ENCODE results near the gene TSPAN17.

The TSPAN17 gene

DNA sequence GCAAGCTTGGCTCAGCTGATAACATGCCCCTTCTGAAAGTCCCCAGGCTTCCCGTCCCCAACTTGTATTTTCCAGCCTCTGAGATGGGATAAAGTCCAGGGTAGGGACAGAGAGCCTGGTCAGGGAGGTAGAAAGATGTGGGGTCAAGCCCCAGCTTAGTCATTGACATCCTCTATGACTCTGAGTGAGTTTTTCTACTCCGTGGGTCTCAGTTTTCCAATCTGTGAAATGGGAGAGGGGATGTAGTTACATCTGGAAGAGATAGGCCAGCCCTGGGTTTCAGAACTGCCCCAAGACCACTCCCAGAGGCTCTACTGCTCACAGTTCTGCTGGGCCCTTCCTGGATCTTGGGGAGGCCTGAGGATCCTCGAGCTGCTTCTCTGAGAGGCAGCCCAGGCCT, 40.4 kb upstream of the TSPAN17 start:
- H3K4me1 ChIP-seq (ENCODE audit: control insufficient read depth, low read depth, low read length), result no peaks in the 10 kb centered on the region
- WGBS (ENCODE audit: extremely low coverage, insufficient coverage, low lambda C conversion rate), result no CpG with 5 or more reads among the region's 3 CpGs
- H4K8ac ChIP-seq (ENCODE audit: low read depth, low read length), result no peak overlapping the region
- no peak overlapping the region for H3K23ac ChIP-seq (ENCODE audit: low read length)
- no peaks in the 10 kb centered on the region for H3K27me3 ChIP-seq (ENCODE audit: insufficient read depth, low read length, poor library complexity)
- no peak overlapping the region for H3K4me2 ChIP-seq (ENCODE audit: low read length)
- H3K36me3 ChIP-seq (ENCODE audit: control insufficient read depth, insufficient read depth, low read length), result no peaks in the 10 kb centered on the region
- H3K27ac ChIP-seq (ENCODE audit: low read depth, low read length), result no peak overlapping the region
- H4K5ac ChIP-seq (ENCODE audit: low read length), result no peak overlapping the region
- no peak for DNase-seq
- H3K9ac ChIP-seq (ENCODE audit: low read length), result no peak overlapping the region
- no peak overlapping the region for H3K56ac ChIP-seq (ENCODE audit: low read length)
- H2BK120ac ChIP-seq (ENCODE audit: low read depth, low read length), result no peak overlapping the region
- H3K79me1 ChIP-seq (ENCODE audit: low read length), result no peaks in the 10 kb centered on the region
- no peak overlapping the region for H2AK5ac ChIP-seq (ENCODE audit: low read length)
- no peak overlapping the region for H3K4me3 ChIP-seq (ENCODE audit: low read length)
- no peak overlapping the region for H2BK5ac ChIP-seq (ENCODE audit: low read length)
- H3K79me2 ChIP-seq (ENCODE audit: control insufficient read depth, insufficient read depth, low read length), result no peaks in the 10 kb centered on the region
- H3K4ac ChIP-seq (ENCODE audit: low read depth, low read length), result no peak overlapping the region
- no peak overlapping the region for H2BK15ac ChIP-seq (replicated peaks; ENCODE audit: low read depth)
- H3K18ac ChIP-seq (ENCODE audit: low read length), result no peak overlapping the region

DNA sequence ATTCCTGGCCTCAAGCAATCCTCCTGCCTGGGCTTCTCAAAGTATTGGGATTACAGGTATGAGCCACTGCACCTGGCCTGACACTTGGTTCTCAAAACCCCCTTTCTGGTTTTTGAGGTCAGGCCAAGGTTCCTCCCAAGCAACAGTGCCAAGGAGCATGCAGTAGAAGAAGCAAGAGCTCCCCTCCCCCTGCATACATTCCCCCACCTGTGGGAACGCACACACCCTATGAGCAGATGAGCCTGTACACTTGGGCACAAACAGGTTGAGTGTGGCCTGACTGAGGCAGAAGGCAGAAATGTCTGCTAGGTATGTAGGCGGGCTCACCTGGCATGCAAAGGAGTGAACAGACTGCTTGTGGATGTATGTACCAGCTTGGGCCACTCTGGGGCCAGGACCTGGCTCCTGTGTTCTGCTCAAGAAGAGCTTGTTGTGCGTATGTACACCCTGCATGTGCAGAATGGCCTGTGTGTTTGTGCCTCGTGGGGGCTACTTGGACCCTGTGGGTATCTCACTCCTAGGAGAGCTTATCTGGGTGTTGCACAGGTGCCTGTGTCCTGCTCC, 39.1 kb upstream of the TSPAN17 start:
- no peak for DNase-seq
- Histone ChIP-seq H3K79me2 (ENCODE audit: control insufficient read depth, insufficient read depth, low read length) (no peaks in the 10 kb centered on the region), H3K56ac (ENCODE audit: low read length) (no peak overlapping the region), H3K23ac (ENCODE audit: low read length) (no peak overlapping the region), H3K9ac (ENCODE audit: low read length) (no peak overlapping the region), H3K27me3 (ENCODE audit: insufficient read depth, low read length, poor library complexity) (no peaks in the 10 kb centered on the region), H4K8ac (ENCODE audit: low read depth, low read length) (no peak overlapping the region), H2BK15ac (replicated peaks; ENCODE audit: low read depth) (no peak overlapping the region), H3K4ac (ENCODE audit: low read depth, low read length) (no peak overlapping the region), H3K36me3 (ENCODE audit: control insufficient read depth, insufficient read depth, low read length) (no peaks in the 10 kb centered on the region), H4K5ac (ENCODE audit: low read length) (no peak overlapping the region), H3K18ac (ENCODE audit: low read length) (no peak overlapping the region), H2AK5ac (ENCODE audit: low read length) (no peak overlapping the region), H2BK120ac (ENCODE audit: low read depth, low read length) (no peak overlapping the region), H3K79me1 (ENCODE audit: low read length) (no peaks in the 10 kb centered on the region), H3K27ac (ENCODE audit: low read depth, low read length) (no peak overlapping the region), H3K4me1 (ENCODE audit: control insufficient read depth, low read depth, low read length) (no peaks in the 10 kb centered on the region), H3K4me2 (ENCODE audit: low read length) (no peak overlapping the region), H3K4me3 (ENCODE audit: low read length) (no peak overlapping the region), H2BK5ac (ENCODE audit: low read length) (no peak overlapping the region)
- no CpG with 5 or more reads among the region's 4 CpGs for WGBS (ENCODE audit: extremely low coverage, insufficient coverage, low lambda C conversion rate)

- DNase-seq, result no peak
- Histone ChIP-seq H3K27ac (ENCODE audit: low read depth, low read length) (no peak overlapping the region), H3K79me2 (ENCODE audit: control insufficient read depth, insufficient read depth, low read length) (no peaks in the 10 kb centered on the region), H4K5ac (ENCODE audit: low read length) (no peak overlapping the region), H3K79me1 (ENCODE audit: low read length) (no peaks in the 10 kb centered on the region), H3K4ac (ENCODE audit: low read depth, low read length) (no peak overlapping the region), H2BK5ac (ENCODE audit: low read length) (no peak overlapping the region), H3K27me3 (ENCODE audit: insufficient read depth, low read length, poor library complexity) (no peaks in the 10 kb centered on the region), H4K8ac (ENCODE audit: low read depth, low read length) (no peak overlapping the region), H2BK15ac (replicated peaks; ENCODE audit: low read depth) (no peak overlapping the region), H3K4me1 (ENCODE audit: control insufficient read depth, low read depth, low read length) (no peaks in the 10 kb centered on the region), H3K4me3 (ENCODE audit: low read length) (no peak overlapping the region), H3K4me2 (ENCODE audit: low read length) (peak overlapping the region; percentile 46), H2AK5ac (ENCODE audit: low read length) (no peak overlapping the region), H3K56ac (ENCODE audit: low read length) (peak overlapping the region; percentile 49), H2BK120ac (ENCODE audit: low read depth, low read length) (no peak overlapping the region), H3K18ac (ENCODE audit: low read length) (no peak overlapping the region), H3K36me3 (ENCODE audit: control insufficient read depth, insufficient read depth, low read length) (no peaks in the 10 kb centered on the region), H3K9ac (ENCODE audit: low read length) (peak overlapping the region; percentile 41), H3K23ac (ENCODE audit: low read length) (peak overlapping the region; percentile 48)
- no CpG with 5 or more reads among the region's 46 CpGs for WGBS (ENCODE audit: extremely low coverage, insufficient coverage, low lambda C conversion rate)
Observed at GRCh38 chr5:176608937-176609723, 38.2 kb upstream of the TSPAN17 start.

DNA sequence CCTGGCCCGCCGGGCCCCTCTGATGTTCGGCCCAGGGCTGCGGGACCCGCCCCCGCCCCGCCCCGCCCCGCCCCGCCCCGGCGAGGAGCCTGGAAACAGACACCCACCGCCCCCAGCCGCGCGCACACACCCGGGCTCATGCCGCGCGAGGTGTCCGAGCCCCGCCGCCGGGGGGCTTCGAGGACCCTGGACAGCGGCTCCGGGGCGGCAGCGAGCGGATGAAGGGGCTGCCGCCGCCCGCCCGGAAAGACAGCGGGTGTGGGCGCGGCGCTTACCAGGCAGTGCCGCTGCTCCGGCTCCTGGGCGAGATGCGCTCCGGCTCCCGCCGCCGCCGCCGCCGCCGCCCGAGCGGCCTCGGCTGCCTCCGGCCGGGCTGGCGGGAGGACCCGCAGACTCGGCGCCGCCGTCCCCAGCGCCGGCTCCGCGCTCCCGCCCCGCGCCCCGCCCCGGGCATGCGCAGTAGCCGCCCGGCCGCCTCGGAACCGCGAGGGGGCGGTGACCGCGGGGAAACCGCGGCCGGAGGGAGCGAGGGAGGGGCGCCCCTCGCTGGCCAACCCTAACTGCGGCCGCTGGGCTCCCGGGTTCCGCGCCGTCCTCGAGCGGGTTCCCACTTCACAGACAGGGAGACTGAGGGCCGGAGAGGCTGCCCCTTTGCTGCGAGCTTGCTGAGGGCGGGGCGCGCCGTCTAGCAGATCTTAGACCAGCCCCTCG, 37.4 kb upstream of the TSPAN17 start, which contains the start of gene GPRIN1:
GPRIN1 (minus strand) TSS at position 433 of the 711 bp plus-strand sequence. CDS start 10,322 bp downstream, outside the sequence.
- H3K4me1 ChIP-seq (ENCODE audit: control insufficient read depth, low read depth, low read length), result no peaks in the 10 kb centered on the region
- no peaks in the 10 kb centered on the region for H3K27me3 ChIP-seq (ENCODE audit: insufficient read depth, low read length, poor library complexity)
- H3K79me1 ChIP-seq (ENCODE audit: low read length), result no peaks in the 10 kb centered on the region
- peak within 1 kb of the TSS; percentile 48 for H3K23ac ChIP-seq (ENCODE audit: low read length)
- no peak within 1 kb of the TSS for H4K5ac ChIP-seq (ENCODE audit: low read length)
- peak within 1 kb of the TSS; percentile 64 for H3K4me2 ChIP-seq (ENCODE audit: low read length)
- H3K9ac ChIP-seq (ENCODE audit: low read length), result peak within 1 kb of the TSS; percentile 72
- WGBS (ENCODE audit: extremely low coverage, insufficient coverage, low lambda C conversion rate), result no CpG with 5 or more reads among the region's 101 CpGs
- no peak within 1 kb of the TSS for H3K27ac ChIP-seq (ENCODE audit: low read depth, low read length)
- H3K56ac ChIP-seq (ENCODE audit: low read length), result peak within 1 kb of the TSS; percentile 80
- H2BK15ac ChIP-seq (replicated peaks; ENCODE audit: low read depth), result no peak within 1 kb of the TSS
- H3K36me3 ChIP-seq (ENCODE audit: control insufficient read depth, insufficient read depth, low read length), result no peaks in the 10 kb centered on the region
- H3K79me2 ChIP-seq (ENCODE audit: control insufficient read depth, insufficient read depth, low read length), result no peaks in the 10 kb centered on the region
- no peak within 1 kb of the TSS for H2AK5ac ChIP-seq (ENCODE audit: low read length)
- H2BK120ac ChIP-seq (ENCODE audit: low read depth, low read length), result no peak within 1 kb of the TSS
- peak within 1 kb of the TSS; percentile 26 for H3K4me3 ChIP-seq (ENCODE audit: low read length)
- peak; percentile 77 for DNase-seq
- H4K8ac ChIP-seq (ENCODE audit: low read depth, low read length), result no peak within 1 kb of the TSS
- no peak within 1 kb of the TSS for H2BK5ac ChIP-seq (ENCODE audit: low read length)
- no peak within 1 kb of the TSS for H3K4ac ChIP-seq (ENCODE audit: low read depth, low read length)
- H3K18ac ChIP-seq (ENCODE audit: low read length), result peak within 1 kb of the TSS; percentile 46

DNA sequence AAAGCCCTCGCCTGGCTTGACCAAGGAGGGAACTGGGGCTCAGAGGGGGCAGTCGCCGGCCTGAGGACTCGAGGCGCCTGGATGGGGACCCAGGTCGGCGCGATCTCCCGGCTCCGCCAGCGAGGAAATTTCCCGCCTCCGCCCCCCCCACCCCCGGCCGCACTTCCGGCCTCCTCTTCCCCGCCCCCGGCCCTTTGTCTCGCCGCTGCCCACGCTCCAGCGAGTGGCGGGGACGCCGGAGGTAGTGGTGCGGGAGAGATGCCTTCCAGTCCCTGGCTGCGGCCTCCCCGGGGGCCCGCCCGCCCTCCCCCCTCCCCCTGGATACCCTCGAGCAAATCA, 36.9 kb upstream of the TSPAN17 start:
- Histone ChIP-seq H3K4me2 (ENCODE audit: low read length) (peak overlapping the region; percentile 64), H4K5ac (ENCODE audit: low read length) (no peak overlapping the region), H3K23ac (ENCODE audit: low read length) (no peak overlapping the region), H3K4ac (ENCODE audit: low read depth, low read length) (no peak overlapping the region), H3K27ac (ENCODE audit: low read depth, low read length) (no peak overlapping the region), H2BK5ac (ENCODE audit: low read length) (no peak overlapping the region), H2AK5ac (ENCODE audit: low read length) (no peak overlapping the region), H2BK15ac (replicated peaks; ENCODE audit: low read depth) (no peak overlapping the region), H3K56ac (ENCODE audit: low read length) (peak overlapping the region; percentile 80), H3K79me1 (ENCODE audit: low read length) (no peaks in the 10 kb centered on the region), H2BK120ac (ENCODE audit: low read depth, low read length) (no peak overlapping the region), H3K18ac (ENCODE audit: low read length) (no peak overlapping the region), H3K36me3 (ENCODE audit: control insufficient read depth, insufficient read depth, low read length) (no peaks in the 10 kb centered on the region), H3K4me3 (ENCODE audit: low read length) (peak overlapping the region; percentile 26), H3K9ac (ENCODE audit: low read length) (peak overlapping the region; percentile 72), H4K8ac (ENCODE audit: low read depth, low read length) (no peak overlapping the region), H3K27me3 (ENCODE audit: insufficient read depth, low read length, poor library complexity) (no peaks in the 10 kb centered on the region), H3K4me1 (ENCODE audit: control insufficient read depth, low read depth, low read length) (no peaks in the 10 kb centered on the region), H3K79me2 (ENCODE audit: control insufficient read depth, insufficient read depth, low read length) (no peaks in the 10 kb centered on the region)
- DNase-seq, result no peak
- WGBS (ENCODE audit: extremely low coverage, insufficient coverage, low lambda C conversion rate), result no CpG with 5 or more reads among the region's 31 CpGs

Measured in mesendoderm (in vitro differentiated cells).